Measurements from ENCODE around the gene BCS1L.
A peak's percentile ranks its signal among the peaks of the same experiment; 100 is the strongest.

BCS1L gene

GRCh38 chr2:218703341-218703740 is 43.9 kb downstream of the BCS1L start:
- H3K4me2 ChIP-seq (ENCODE audit: low read length) = no peak overlapping the region
- H3K27me3 ChIP-seq (ENCODE audit: control insufficient read depth, insufficient read depth, low read length) = no peaks in the 10 kb centered on the region
- H3K4me3 ChIP-seq (ENCODE audit: low read length) = no peak overlapping the region
- H3K9ac ChIP-seq (ENCODE audit: low read depth, low read length) = no peak overlapping the region
- H3K4me1 ChIP-seq (ENCODE audit: control insufficient read depth, insufficient read depth, low read length) = no peaks in the 10 kb centered on the region
- H3K36me3 ChIP-seq (ENCODE audit: insufficient read depth, low read length) = peaks cover 13% of the 10 kb centered on the region
- no peaks in the 10 kb centered on the region for H3K9me3 ChIP-seq (replicated peaks; ENCODE audit: low read length)

DNA sequence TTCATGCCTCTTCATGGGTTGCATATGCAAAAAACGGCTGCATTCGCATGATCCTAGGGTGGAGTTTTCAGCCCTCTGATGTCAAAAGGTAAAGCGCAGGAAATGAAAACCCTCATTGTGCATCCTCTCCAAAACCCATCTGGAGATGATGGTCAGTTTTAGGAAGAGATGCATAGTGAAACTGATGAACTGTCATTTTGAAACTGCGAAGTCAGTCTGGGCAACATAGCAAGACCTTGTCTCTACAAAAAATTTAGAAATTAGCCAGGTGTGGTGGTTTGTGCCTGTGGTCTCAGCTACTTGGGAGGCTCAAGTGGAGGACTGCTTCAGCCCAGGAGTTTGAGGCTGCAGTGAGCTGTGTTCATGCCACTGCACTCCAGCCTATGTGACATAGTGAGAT is 48.6 kb downstream of the BCS1L start:
- Histone ChIP-seq H3K27me3 (ENCODE audit: control insufficient read depth, insufficient read depth, low read length) (no peaks in the 10 kb centered on the region), H3K9me3 (replicated peaks; ENCODE audit: low read length) (no peaks in the 10 kb centered on the region), H3K4me2 (ENCODE audit: low read length) (no peak overlapping the region), H3K4me3 (ENCODE audit: low read length) (no peak overlapping the region), H3K4me1 (ENCODE audit: control insufficient read depth, insufficient read depth, low read length) (peaks cover 6% of the 10 kb centered on the region), H3K36me3 (ENCODE audit: insufficient read depth, low read length) (peaks cover 2% of the 10 kb centered on the region), H3K9ac (ENCODE audit: low read depth, low read length) (no peak overlapping the region)

DNA sequence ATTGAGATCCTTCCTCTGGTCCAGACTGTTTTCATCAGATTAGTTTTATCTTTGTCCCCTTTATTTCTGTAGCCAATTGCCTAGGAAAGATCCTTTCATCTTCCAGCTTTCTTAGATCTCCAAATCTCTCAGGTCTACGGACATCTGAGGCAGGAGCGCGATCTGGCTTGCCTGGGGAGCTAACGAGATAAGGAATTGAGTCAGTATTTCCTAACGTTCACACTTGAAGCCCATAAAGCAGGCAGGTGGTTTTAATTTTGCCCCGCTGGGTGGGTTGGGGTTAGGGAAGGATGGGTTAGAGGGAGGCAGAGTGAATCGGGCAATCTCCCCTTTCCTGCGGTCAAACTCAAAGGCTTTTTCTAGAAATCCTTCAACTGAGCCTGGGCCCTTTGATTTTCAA is 50.4 kb downstream of the BCS1L start:
- Histone ChIP-seq H3K9me3 (replicated peaks; ENCODE audit: low read length) (no peaks in the 10 kb centered on the region), H3K9ac (ENCODE audit: low read depth, low read length) (no peak overlapping the region), H3K27me3 (ENCODE audit: control insufficient read depth, insufficient read depth, low read length) (no peaks in the 10 kb centered on the region), H3K36me3 (ENCODE audit: insufficient read depth, low read length) (peaks cover 2% of the 10 kb centered on the region), H3K4me3 (ENCODE audit: low read length) (no peak overlapping the region), H3K4me2 (ENCODE audit: low read length) (no peak overlapping the region), H3K4me1 (ENCODE audit: control insufficient read depth, insufficient read depth, low read length) (peaks cover 6% of the 10 kb centered on the region)

GRCh38 chr2:218710334-218710686 is 50.8 kb downstream of the BCS1L start:
- peaks cover 2% of the 10 kb centered on the region for H3K36me3 ChIP-seq (ENCODE audit: insufficient read depth, low read length)
- H3K4me3 ChIP-seq (ENCODE audit: low read length) = peak overlapping the region; percentile 51
- H3K9me3 ChIP-seq (replicated peaks; ENCODE audit: low read length) = no peaks in the 10 kb centered on the region
- H3K9ac ChIP-seq (ENCODE audit: low read depth, low read length) = no peak overlapping the region
- peak overlapping the region; percentile 94 for H3K4me2 ChIP-seq (ENCODE audit: low read length)
- H3K4me1 ChIP-seq (ENCODE audit: control insufficient read depth, insufficient read depth, low read length) = peaks cover 6% of the 10 kb centered on the region
- H3K27me3 ChIP-seq (ENCODE audit: control insufficient read depth, insufficient read depth, low read length) = no peaks in the 10 kb centered on the region

DNA sequence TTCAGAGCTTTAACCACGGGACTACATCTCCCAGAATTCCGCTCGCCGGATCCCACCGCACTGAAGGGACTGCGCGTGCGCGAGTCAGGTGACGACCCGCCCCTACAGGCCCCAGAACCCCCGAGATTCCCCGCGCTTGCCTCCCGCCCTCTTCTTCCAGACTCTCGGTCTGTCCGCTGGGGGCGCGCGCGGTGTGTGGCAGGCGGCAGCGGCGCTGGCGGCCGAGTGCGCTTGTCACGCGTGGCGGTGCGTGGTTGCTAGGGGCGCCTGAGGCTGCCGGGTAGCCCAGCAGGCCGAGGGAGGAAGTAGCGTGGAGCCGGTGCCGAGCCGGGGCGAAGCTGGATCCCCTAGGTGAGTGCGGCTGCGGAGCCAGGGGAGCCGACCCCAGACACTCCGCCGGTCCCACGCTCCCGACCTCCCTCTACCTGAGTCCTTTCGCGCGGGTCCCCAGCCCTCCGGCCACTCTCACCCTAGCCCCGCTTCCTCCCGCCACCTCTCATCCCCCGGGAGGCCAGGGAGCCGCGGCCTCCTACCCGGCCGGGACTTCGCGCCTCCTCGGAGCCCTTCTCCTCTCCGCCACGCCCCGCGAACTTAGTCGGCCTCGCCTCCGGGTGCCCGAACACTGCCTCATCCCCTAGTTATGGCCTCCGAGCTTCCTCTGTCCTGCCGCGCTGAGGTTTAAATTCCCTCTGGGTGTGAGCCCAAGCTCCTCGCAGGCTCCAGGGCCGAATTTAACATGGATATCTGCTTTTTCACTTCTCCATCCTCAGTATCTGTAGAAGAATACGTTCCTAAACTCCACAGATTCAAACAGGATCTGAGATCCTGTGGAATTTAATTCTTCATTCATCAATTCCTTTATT is 51.4 kb downstream of the BCS1L start, which contains the start of gene TTLL4:
Gene TTLL4, plus strand, starts transcription at position 149 of the 863 bp plus-strand sequence. CDS start 26,842 bp downstream, outside the sequence.
- peaks cover 2% of the 10 kb centered on the region for H3K36me3 ChIP-seq (ENCODE audit: insufficient read depth, low read length)
- H3K27me3 ChIP-seq (ENCODE audit: control insufficient read depth, insufficient read depth, low read length) = no peaks in the 10 kb centered on the region
- H3K4me2 ChIP-seq (ENCODE audit: low read length) = peak within 1 kb of the TSS; percentile 94
- H3K9ac ChIP-seq (ENCODE audit: low read depth, low read length) = peak within 1 kb of the TSS; percentile 91
- peak within 1 kb of the TSS; percentile 98 for H3K4me3 ChIP-seq (ENCODE audit: low read length)
- H3K9me3 ChIP-seq (replicated peaks; ENCODE audit: low read length) = no peaks in the 10 kb centered on the region
- peaks cover 6% of the 10 kb centered on the region for H3K4me1 ChIP-seq (ENCODE audit: control insufficient read depth, insufficient read depth, low read length)

DNA sequence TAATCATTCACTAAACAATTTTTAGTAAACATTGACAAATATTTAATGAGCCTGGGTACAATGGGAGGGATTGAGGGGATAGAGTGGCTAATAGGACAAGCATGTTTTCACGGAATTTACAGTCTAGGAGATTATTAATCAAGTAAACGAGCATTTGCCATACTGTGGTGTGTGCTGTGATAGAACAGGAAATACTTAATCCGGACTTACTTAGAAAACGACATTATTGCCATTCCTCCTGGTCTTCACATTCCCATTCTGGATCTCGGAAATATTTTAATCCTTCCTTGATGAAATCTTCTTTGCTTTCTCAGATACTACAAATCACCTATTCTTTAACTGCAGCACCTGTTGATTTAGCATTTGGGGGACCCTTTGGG is 52.1 kb downstream of the BCS1L start:
- H3K27me3 ChIP-seq (ENCODE audit: control insufficient read depth, insufficient read depth, low read length) = no peaks in the 10 kb centered on the region
- peak overlapping the region; percentile 91 for H3K9ac ChIP-seq (ENCODE audit: low read depth, low read length)
- H3K4me2 ChIP-seq (ENCODE audit: low read length) = peak overlapping the region; percentile 94
- H3K36me3 ChIP-seq (ENCODE audit: insufficient read depth, low read length) = peaks cover 2% of the 10 kb centered on the region
- H3K9me3 ChIP-seq (replicated peaks; ENCODE audit: low read length) = no peaks in the 10 kb centered on the region
- H3K4me3 ChIP-seq (ENCODE audit: low read length) = peak overlapping the region; percentile 98
- H3K4me1 ChIP-seq (ENCODE audit: control insufficient read depth, insufficient read depth, low read length) = peaks cover 6% of the 10 kb centered on the region

Measured in skeletal muscle satellite cell (primary cell).